Stimulated activated CD8-positive, alpha-beta memory T cell treated with anti-CD3 and anti-CD28 coated beads, Interleukin-7, amount 100 ng/mL, for 1 hour (primary cell): ENCODE results near the gene SLC25A45.

ENCODE experiments used
- DNase-seq, 2 donors: peaks; one replicate each; pipeline ENCODE4 v3.0.0-alpha.2; 2020; ENCODE audit warnings: low read depth in 2 of 2

Gene SLC25A45

DNA sequence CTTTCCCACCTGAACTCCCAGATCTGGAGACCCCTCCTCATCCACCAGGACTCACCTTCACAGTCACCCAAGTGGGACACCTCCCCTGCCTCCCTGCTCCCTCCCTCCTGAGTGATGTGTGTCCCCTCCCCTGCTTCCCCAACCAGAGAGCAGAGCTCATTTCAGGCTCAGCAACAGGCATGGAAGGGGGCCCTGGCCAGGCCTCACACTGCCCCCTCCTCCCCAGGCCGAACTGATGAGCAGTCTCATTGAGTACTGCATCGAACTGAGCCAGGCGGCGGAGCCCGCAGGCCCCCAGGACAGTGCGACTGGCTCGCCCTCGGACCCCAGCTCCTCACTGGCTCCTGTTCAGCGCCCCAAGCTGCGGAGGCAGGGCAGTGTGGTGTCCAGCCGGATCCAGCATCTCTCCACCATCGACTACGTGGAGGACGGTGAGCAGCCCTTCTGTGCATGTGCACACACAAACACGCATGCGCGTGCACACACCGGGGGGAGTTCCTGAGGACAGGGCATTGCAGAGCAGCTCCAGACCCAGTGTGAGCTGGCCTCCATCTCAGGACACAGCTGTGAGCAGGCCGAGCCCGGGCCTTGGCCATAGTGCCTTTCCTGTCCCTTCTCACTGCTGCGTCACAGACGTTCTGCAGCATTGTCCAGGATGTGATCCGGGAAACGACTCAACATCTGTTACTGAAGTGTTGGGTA, 22.3 kb upstream of the SLC25A45 start:
- no peak for DNase-seq

GRCh38 chr11:65404210-65404609, 21.8 kb upstream of the SLC25A45 start:
- no peak for DNase-seq

GRCh38 chr11:65403607-65404121, 21.2 kb upstream of the SLC25A45 start:
- DNase-seq, result no peak

DNA sequence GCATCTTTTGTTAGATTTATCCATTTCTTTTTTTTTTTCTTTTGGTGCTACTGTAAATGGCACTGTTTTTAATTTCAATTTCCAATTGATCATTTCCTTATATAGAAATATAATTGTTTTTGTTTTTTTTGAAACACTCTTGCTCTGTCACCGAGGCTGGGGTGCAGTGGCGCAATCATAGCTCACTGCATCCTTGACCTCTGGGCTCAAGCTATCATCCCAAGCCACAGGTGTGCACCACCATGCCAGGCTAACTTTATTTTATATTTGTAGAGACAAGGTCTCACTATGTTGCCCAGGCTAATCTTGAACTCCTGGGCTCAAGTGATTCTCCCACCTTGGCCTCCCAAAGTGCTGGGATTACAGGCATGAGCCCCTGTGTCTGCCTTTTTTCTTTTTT, 20.3 kb upstream of the SLC25A45 start:
- DNase-seq, result no peak

DNA sequence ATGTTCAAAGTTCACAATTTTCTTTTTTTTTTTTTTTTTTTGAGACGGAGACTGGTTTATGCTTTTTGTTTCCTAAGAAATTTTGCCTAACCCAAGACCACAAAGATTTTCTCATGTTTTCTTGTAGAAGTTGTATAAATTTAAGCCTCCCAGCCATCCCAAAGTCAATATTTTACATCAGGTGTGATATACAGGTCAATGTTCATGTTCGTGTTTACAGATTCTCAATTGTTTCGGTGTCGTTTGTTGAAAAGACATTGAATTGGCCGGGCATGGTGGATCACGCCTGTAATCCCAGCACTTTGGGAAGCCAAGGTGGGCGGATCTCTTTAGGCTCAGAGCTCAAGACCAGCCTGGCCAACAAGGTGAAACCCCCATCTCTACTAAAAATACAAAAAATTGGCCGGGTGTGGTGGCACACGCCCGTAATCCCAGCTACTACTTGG, 19.4 kb upstream of the SLC25A45 start:
- DNase-seq, result no peak

- no peak for DNase-seq
Measured at GRCh38 chr11:65401073-65401802, 18.8 kb upstream of the SLC25A45 start.

GRCh38 chr11:65400307-65401072, 18.0 kb upstream of the SLC25A45 start:
- no peak for DNase-seq

- DNase-seq, result no peak
Measured at GRCh38 chr11:65399845-65400244, 17.4 kb upstream of the SLC25A45 start.

DNA sequence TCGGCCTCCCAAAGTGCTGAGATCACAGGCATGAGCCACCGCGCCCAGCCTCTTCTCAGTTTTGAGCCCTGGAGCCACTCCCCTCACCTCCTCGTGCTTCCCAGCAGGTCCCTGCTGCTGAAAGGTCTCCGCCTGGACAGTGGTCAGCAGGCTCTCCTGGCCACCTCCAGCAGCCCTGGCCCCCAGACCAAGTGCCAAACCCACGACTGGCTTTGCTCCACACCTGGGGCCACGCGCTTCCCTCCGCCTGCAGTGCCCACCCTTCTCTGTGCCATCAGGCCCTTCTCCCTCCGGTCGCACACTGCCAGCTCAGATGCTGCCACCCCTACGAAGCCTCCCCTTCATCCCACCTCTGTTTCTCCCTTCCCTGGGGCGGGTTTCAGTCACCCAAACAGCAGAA, 16.8 kb upstream of the SLC25A45 start:
- no peak for DNase-seq

DNA sequence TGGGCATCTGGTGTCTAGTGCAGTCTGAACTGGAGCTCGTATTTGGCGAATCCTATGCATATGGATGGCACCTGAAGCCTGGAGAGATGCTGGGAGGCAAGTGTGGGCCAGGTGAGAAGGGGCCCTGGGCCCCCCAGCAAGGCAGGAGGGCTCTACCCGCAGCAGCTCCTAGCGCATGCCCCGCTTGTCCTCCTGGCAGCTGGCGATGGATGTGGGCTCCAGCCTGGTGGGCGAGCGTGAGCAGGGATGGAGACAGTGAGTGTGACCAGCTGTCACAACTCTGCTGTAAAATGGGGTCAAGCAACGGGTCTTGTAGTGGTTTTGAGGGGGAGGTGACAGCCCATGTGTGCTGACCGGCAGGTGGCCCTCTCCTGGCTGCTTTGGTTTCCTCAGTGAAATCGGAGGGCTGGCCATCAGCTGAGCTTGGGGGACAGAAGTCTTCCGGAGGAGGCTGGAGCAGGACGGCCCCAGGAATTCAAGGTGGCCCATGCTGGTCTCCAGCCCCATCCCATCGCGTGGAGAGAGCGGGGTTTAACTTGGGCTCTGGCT, 16.0 kb upstream of the SLC25A45 start:
- DNase-seq, result no peak

GRCh38 chr11:65396769-65397745, 14.6 kb upstream of the SLC25A45 start:
- no peak for DNase-seq

GRCh38 chr11:65395961-65396530, 13.6 kb upstream of the SLC25A45 start:
- DNase-seq, result no peak

GRCh38 chr11:65394125-65394536, 11.7 kb upstream of the SLC25A45 start:
- no peak for DNase-seq

GRCh38 chr11:65393513-65394079, 11.2 kb upstream of the SLC25A45 start:
- no peak for DNase-seq

DNA sequence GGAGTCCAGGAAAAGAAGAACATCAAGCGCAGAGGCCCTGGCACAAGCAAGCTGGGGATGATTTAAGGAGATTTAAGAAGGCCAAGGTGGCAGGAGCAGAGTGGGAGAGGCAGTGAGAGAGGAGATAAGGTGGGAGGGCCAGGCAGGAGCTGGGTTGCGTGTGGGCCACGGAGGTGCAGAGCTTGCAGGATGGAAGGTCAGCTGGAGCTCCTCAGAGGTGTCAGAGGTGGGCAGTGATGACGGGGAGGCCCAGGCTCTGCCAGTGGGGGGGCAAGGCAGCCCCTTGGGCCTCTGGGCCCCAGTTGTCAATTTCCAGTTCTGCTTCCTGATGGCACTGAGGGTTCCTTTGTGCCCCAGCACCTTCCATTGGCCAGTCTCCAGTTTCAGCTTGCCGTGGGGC, 10.5 kb upstream of the SLC25A45 start:
- DNase-seq, result no peak

GRCh38 chr11:65392186-65392829, 9.9 kb upstream of the SLC25A45 start:
- no peak for DNase-seq

GRCh38 chr11:65390996-65391395, 8.6 kb upstream of the SLC25A45 start:
- DNase-seq, result no peak

GRCh38 chr11:65390099-65390941, 7.9 kb upstream of the SLC25A45 start:
- no peak for DNase-seq
